HG02798 (cell line): ENCODE results near the gene USP11.
"Not testable (repeated sequence)": the region's sequence is repeated elsewhere in the genome, so short reads cannot be mapped to it uniquely, and the experiment has no call there.

Experiments
- ATAC-seq: cut with Tn5 transposase; IDR thresholded peaks from one replicate; pipeline ENCODE4 v1.9.1; 2021; ENCODE audit warnings: mild to moderate bottlenecking; ENCODE audit not compliant: unreplicated experiment, poor library complexity

Gene USP11

DNA sequence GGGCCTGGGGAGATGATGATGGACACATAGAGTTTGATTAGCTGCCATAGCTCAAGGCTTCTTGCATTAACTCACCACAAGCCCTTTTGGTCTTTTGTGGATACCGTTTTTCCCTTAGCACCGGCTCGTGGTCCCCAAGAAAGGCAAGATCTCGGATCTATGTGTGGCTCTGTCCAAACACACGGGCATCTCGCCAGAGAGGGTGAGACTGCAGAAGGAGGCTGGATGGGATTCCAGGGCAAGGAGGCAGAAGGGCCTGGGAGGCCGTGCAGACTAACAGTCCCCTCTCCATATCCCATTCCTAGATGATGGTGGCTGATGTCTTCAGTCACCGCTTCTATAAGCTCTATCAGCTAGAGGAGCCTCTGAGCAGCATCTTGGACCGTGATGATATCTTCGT is 9.5 kb downstream of the USP11 start:
- no peak for ATAC-seq

DNA sequence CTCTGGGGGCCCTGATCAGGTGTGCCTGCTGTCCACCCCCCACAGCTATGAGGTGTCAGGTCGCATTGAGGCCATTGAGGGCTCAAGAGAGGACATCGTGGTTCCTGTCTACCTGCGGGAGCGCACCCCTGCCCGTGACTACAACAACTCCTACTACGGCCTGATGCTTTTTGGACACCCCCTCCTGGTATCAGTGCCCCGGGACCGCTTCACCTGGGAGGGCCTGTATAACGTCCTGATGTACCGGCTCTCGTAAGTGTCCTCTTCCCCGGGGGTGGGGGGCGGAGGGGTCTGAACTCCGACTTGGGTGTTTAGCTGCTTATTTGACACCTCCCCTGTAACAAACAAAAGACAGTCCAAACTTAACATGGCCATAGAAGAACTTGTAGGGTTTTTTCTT is 10.5 kb downstream of the USP11 start:
- no peak for ATAC-seq

- ATAC-seq: no peak
These were observed 11.9 kb downstream of the USP11 start for GRCh38 chrX:47244676-47245075.

- ATAC-seq: no peak
These were observed 12.3 kb downstream of the USP11 start for GRCh38 chrX:47245156-47245555.

DNA sequence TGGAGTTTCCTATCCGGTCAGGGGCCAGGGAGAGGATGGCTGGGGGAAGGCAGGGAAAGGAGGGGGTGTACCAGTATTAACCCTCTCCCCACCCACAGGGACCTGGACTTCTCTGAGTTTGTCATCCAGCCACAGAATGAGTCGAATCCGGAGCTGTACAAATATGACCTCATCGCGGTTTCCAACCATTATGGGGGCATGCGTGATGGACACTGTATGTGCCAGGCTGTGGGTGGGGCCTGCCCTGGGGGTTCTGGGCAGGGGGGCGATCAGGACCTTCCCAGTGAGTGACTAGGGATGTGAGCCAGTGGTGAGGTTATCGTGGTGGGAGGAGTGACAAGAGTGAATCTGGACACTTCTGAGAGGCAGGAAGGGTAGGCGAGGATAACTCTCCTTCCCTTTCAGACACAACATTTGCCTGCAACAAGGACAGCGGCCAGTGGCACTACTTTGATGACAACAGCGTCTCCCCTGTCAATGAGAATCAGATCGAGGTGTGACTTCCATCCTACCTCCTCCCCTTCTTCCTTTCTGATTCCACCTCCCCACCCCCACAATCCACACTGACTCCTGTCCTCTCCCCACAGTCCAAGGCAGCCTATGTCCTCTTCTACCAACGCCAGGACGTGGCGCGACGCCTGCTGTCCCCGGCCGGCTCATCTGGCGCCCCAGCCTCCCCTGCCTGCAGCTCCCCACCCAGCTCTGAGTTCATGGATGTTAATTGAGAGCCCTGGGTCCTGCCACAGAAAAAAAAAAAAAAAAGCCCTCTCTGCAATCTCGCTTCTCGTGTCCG is 14.6 kb downstream of the USP11 start:
- ATAC-seq: no peak

DNA sequence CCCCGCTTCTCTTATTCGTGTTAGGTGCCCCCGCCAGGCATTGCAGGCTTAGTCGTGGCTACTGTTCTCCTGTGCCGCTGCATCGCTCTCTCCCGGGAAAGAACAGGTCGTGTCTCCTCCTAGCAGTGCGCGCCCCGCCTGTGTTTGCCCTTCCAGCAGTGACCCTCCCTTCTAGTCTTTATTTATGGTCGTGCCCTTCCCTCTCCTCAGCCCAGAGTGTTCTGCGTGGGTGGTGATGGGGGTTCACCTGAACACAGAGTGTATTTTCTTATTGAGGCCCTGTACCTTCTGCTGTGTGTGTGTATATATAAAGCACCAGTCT is 15.2 kb downstream of the USP11 start:
- ATAC-seq: no peak

GRCh38 chrX:47248576-47248975 is 15.8 kb downstream of the USP11 start:
- ATAC-seq: no peak

- ATAC-seq: no peak
These were observed 17.2 kb downstream of the USP11 start for GRCh38 chrX:47250017-47250347.

DNA sequence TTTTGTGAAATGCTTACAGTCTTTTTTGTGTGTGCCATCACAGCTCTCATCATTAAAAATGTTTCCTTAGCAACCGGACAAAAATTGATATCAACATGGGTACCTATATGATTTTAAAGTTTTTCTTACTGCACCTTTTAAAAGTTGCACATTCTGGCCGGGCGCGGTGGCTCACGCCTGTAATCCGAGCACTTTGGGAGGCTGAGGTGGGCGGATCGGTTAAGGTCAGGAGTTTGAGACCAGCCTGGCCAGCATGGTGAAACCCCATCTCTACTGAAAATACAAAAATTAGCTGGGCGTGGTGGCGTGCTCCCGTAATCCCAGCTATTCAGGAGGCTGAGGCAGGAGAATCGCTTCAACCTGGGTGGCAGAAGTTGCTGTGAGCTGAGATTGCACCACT is 24.8 kb downstream of the USP11 start:
- not testable (repeated sequence) for ATAC-seq

- no peak for ATAC-seq
These were observed 31.8 kb downstream of the USP11 start for GRCh38 chrX:47264483-47265173.

DNA sequence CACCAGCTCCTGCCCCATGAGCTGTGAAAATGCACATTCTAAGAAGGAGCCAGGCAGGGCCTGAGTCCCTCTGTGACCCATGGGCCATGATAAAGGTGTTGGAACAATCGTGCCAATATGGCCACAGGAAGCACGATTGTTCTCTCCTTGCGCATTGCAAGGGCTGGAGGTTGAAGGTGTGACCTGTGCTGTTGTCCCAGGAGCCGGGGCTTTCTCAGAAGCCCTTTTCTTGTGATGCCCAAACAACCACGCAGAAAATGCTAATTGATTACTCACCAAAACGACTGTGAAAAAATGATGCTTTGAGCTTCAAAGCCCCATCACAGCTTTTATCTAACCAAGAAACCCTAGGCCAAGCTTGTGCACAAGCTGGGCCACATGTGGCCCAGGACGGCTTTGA is 33.8 kb downstream of the USP11 start:
- ATAC-seq: no peak

DNA sequence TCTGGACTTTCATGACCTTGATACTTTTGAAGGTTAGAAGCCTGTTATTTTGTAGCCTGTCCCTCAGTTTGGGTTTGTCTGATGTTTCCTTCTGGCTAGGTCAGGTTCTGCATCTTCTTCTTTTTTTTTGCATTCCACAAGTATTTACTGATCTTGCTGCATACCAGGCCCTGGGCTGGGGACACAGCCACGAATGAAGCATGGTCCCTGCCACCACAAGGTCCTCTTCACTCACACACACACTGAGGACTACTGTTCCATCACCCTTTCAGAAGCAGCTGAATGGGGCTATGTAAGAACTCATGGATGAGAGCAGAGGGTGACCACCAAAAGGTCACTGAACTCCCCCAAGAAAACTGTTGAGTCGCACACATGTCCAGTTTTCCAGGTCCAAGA is 39.2 kb downstream of the USP11 start:
- ATAC-seq: no peak

- no peak for ATAC-seq
These were observed 40.4 kb downstream of the USP11 start for GRCh38 chrX:47273011-47273730.

GRCh38 chrX:47278691-47279090 is 45.9 kb downstream of the USP11 start:
- ATAC-seq: no peak

- ATAC-seq: no peak
These were observed 50.4 kb downstream of the USP11 start for GRCh38 chrX:47283015-47283771.

GRCh38 chrX:47284616-47285015 is 51.8 kb downstream of the USP11 start:
- not testable (repeated sequence) for ATAC-seq

DNA sequence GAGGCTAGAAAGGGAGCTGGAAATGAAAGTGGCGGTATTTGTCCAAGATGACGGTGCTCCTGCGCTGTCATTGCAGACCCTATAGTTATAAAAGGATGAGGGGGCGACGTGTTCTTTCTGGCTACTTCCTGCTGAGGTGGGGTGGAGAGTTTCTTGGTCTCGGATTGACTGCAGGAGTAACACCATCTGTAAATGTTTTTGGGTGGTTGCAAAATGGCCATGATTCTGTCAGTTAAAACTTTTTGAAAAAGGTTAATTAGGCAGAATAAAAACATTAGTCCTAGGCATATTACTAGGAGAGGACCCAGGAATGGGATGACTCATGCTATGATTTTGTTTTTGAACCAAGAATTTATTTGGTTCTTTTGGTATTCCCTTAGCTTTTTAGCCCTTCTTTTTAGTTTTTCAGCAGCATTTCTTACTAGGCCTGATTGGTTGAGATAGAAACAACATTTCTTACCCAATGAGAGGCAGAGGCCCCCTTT is 53.1 kb downstream of the USP11 start:
- no peak for ATAC-seq

GRCh38 chrX:47293106-47293505 is 60.3 kb downstream of the USP11 start:
- ATAC-seq: no peak

DNA sequence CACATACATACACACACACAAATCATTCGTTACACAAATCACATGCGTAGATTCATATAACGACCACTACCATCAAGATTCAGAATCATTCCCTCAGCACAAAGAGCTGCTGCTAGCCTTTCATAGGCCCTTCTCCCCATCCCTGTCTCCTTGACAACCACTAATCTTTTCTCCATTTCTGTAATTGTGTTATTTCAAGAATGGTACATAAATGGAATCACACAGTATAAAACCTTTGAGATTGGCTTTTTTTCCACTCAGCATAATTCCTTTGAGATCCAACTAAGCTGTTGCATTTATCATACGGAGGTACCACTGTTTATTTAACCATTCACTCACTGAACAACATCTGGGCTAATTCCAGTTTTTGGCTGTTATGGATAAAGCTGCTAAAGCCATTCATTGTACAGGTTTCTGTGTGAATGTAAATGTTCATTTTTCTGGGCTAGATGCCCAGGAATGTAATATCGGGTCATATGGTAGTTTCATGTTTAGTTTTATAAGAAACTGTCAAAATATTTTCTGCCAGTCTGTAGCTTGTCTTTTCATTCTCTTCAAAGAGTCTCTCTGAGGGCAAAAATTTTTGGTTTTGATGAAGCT is 64.1 kb downstream of the USP11 start:
- ATAC-seq: no peak

GRCh38 chrX:47297874-47298273 is 65.1 kb downstream of the USP11 start:
- ATAC-seq: no peak
